ENCODE measurements around the gene THAP10. TPM values are rescaled to one million over a fixed set of nuclear protein-coding genes. Genes with fewer than 3 reads are reported as not detected.

The THAP10 gene
- total and polyA plus RNA-seq, 9 of the 15 experiments (the other 6 are each of a cell fraction or from before 2014, with no cell fraction given) = 0.04 to 0.28 (median 0.09) TPM; not detected in 3

- POLR2A ChIA-PET = no interaction called here
- BruUV-seq (replicated peaks) = no TSS peak
- no peak for FAIRE-seq
Measured at GRCh38 chr15:70879401-70879800, 12.8 kb downstream of the THAP10 start.

More at GRCh38 chr15:70879401-70879800, 12.8 kb downstream of the THAP10 start:
- TF ChIP-seq ILK (tag; IDR thresholded peaks at IDR 0.05; ENCODE audit: borderline replicate concordance, low read depth) (no peak), RBM17 (IDR thresholded peaks at IDR 0.05; ENCODE audit: borderline replicate concordance, low read depth, low read length) (no peak), NCOA1 (IDR thresholded peaks at IDR 0.05; ENCODE audit: low read depth) (no peak), CBFB (CRISPR knock-in tag; IDR thresholded peaks at IDR 0.05) (no peak), JUNB (CRISPR knock-in tag; conservative IDR thresholded peaks at IDR 0.05) (no peak), COPS2 (conservative IDR thresholded peaks at IDR 0.05) (no peak), KLF10 (CRISPR knock-in tag; IDR thresholded peaks at IDR 0.05) (no peak), ZNF134 (CRISPR knock-in tag; conservative IDR thresholded peaks at IDR 0.05) (no peak), ZNF431 (CRISPR knock-in tag; IDR thresholded peaks at IDR 0.05) (no peak), PURB (CRISPR knock-in tag; IDR thresholded peaks at IDR 0.05; ENCODE audit: low read depth) (no peak), ZKSCAN8 (CRISPR knock-in tag; IDR thresholded peaks at IDR 0.05) (no peak), POLR2G (IDR thresholded peaks at IDR 0.05; ENCODE audit: low read depth, low read length) (no peak), SRSF1 (IDR thresholded peaks at IDR 0.05; ENCODE audit: low read depth, low read length) (no peak), TOE1 (IDR thresholded peaks at IDR 0.05; ENCODE audit: borderline replicate concordance) (no peak), TOE1 (CRISPR knock-in tag; IDR thresholded peaks at IDR 0.05; ENCODE audit: borderline replicate concordance, low read depth) (no peak), WHSC1 (IDR thresholded peaks at IDR 0.05; ENCODE audit: low read length) (no peak), HDAC6 (IDR thresholded peaks at IDR 0.05; ENCODE audit: low read depth, low read length) (no peak), ATF7 (IDR thresholded peaks at IDR 0.05) (no peak), HMBOX1 (IDR thresholded peaks at IDR 0.05) (no peak)
- TF ChIP-seq, protein P1, sequence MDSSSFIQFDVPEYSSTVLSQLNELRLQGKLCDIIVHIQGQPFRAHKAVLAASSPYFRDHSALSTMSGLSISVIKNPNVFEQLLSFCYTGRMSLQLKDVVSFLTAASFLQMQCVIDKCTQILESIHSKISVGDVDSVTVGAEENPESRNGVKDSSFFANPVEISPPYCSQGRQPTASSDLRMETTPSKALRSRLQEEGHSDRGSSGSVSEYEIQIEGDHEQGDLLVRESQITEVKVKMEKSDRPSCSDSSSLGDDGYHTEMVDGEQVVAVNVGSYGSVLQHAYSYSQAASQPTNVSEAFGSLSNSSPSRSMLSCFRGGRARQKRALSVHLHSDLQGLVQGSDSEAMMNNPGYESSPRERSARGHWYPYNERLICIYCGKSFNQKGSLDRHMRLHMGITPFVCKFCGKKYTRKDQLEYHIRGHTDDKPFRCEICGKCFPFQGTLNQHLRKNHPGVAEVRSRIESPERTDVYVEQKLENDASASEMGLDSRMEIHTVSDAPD (CRISPR knock-in tag; IDR thresholded peaks at IDR 0.05) = no peak
- H3K27me3 ChIP-seq (ENCODE audit: control insufficient read depth in 2 of 2, insufficient read depth in 2 of 2, low read length in 2 of 2) = no peaks in the 10 kb centered on the region
- CTCF ChIA-PET (ENCODE audit: low intra/inter-chr PET ratio) = no interaction called here
- no peak overlapping the region for H2AFZ ChIP-seq (ENCODE audit: low read depth, low read length)
- no peaks in the 10 kb centered on the region for H3K4me1 ChIP-seq (replicated peaks in 1 of 2; ENCODE audit: control insufficient read depth in 2 of 2, insufficient read depth in 2 of 2, low read length in 2 of 2)
- no peaks in the 10 kb centered on the region for H3K9me1 ChIP-seq (ENCODE audit: control insufficient read depth, insufficient read depth, low read length)
- H3K27ac ChIP-seq (ENCODE audit: extremely low read depth, low read depth, low read length) = no peak overlapping the region
- no peak overlapping the region for H3K4me3 ChIP-seq
- H3K36me3 ChIP-seq (ENCODE audit: control insufficient read depth, insufficient read depth, low read length) = no peaks in the 10 kb centered on the region
- H4K20me1 ChIP-seq (replicated peaks; ENCODE audit: control insufficient read depth, insufficient read depth, low read length) = no peaks in the 10 kb centered on the region
- in situ Hi-C loops (cut with MboI) (no loop called here), intact Hi-C loops (cut with micrococcal nuclease) (no loop called here)
- no peaks in the 10 kb centered on the region for H3K79me2 ChIP-seq (ENCODE audit: control insufficient read depth, insufficient read depth, low read length)
- ATAC-seq = no peak
- no peak overlapping the region for H3K9ac ChIP-seq (ENCODE audit: insufficient read depth in 1 of 2, low read depth in 2 of 2, low read length in 2 of 2)
- 0% methylated on average over 2 of the region's 2 CpGs for WGBS (ENCODE audit: insufficient coverage, low coverage, missing lambda C conversion rate)
- no peak overlapping the region for H3K4me2 ChIP-seq (ENCODE audit: insufficient read depth, low read length)
- DNase-seq (ENCODE audit: extremely low read depth in 1 of 4, low spot score in 3 of 4) = no peak
- H3K9me3 ChIP-seq (replicated peaks; ENCODE audit: control insufficient read depth, insufficient read depth, low read depth, low read length) = no peaks in the 10 kb centered on the region

All from K562 (cell line).